ENCODE results near the gene FITM1. TPM values are rescaled to one million over a fixed set of nuclear protein-coding genes. Genes with fewer than 3 reads are reported as not detected.

The FITM1 gene
- total RNA-seq, 2 donors from 2014 or later: 1.1 TPM; not detected in 1

GRCh38 chr14:24098229-24098926, 32.1 kb upstream of the FITM1 start:
- no peak for DNase-seq
- whole genome bisulfite sequencing, 2 experiments (ENCODE audit: insufficient coverage in 1 of 2, insufficient read length in 1 of 2): 90 to 96% methylated on average over 9 to 16 of the region's 16 CpGs
- H3K36me3 ChIP-seq (ENCODE audit: control insufficient read depth, insufficient read depth, low read length): no peaks in the 10 kb centered on the region
- no peaks in the 10 kb centered on the region for H3K27me3 ChIP-seq (ENCODE audit: control insufficient read depth, insufficient read depth, low read length, poor library complexity, severe bottlenecking)
- Mint-ChIP-seq H3K4me1 (peaks cover 13% of the 10 kb centered on the region), H3K36me3 (ENCODE audit: low read depth) (peaks cover 38% of the 10 kb centered on the region), H3K4me3 (no peak overlapping the region), H3K27me3 (ENCODE audit: insufficient read depth) (peaks cover 2% of the 10 kb centered on the region), H3K27ac (no peak overlapping the region), H3K9me3 (peaks cover 5% of the 10 kb centered on the region)
- no peaks in the 10 kb centered on the region for H3K4me1 ChIP-seq (ENCODE audit: control insufficient read depth, insufficient read depth, low read length)
- H3K4me3 ChIP-seq (ENCODE audit: low read length): no peak overlapping the region
- H3K9ac ChIP-seq (ENCODE audit: extremely low read depth, low read length, poor library complexity, severe bottlenecking): no peak overlapping the region
- no peak overlapping the region for H3K27ac ChIP-seq (ENCODE audit: low read depth, low read length)
- TF ChIP-seq CTCF (conservative IDR thresholded peaks at IDR 0.05): no peak
- H3K9me3 ChIP-seq (ENCODE audit: control insufficient read depth, low read length): peaks cover 4% of the 10 kb centered on the region

GRCh38 chr14:24098927-24099813, 31.3 kb upstream of the FITM1 start:
- no peak overlapping the region for H3K27ac ChIP-seq (ENCODE audit: low read depth, low read length)
- WGBS, 2 experiments (ENCODE audit: insufficient coverage in 1 of 2, insufficient read length in 1 of 2): 91 to 100% methylated on average over 4 to 17 of the region's 17 CpGs
- H3K9ac ChIP-seq (ENCODE audit: extremely low read depth, low read length, poor library complexity, severe bottlenecking): no peak overlapping the region
- no peaks in the 10 kb centered on the region for H3K27me3 ChIP-seq (ENCODE audit: control insufficient read depth, insufficient read depth, low read length, poor library complexity, severe bottlenecking)
- no peak for DNase-seq
- no peak overlapping the region for H3K4me3 Mint-ChIP-seq
- H3K9me3 Mint-ChIP-seq: peaks cover 12% of the 10 kb centered on the region
- peaks cover 11% of the 10 kb centered on the region for H3K9me3 ChIP-seq (ENCODE audit: control insufficient read depth, low read length)
- no peak overlapping the region for H3K27ac Mint-ChIP-seq
- H3K36me3 ChIP-seq (ENCODE audit: control insufficient read depth, insufficient read depth, low read length): peaks cover 7% of the 10 kb centered on the region
- peaks cover 10% of the 10 kb centered on the region for H3K4me1 Mint-ChIP-seq
- H3K27me3 Mint-ChIP-seq (ENCODE audit: insufficient read depth): no peaks in the 10 kb centered on the region
- H3K36me3 Mint-ChIP-seq (ENCODE audit: low read depth): peaks cover 46% of the 10 kb centered on the region
- H3K4me1 ChIP-seq (ENCODE audit: control insufficient read depth, insufficient read depth, low read length): no peaks in the 10 kb centered on the region
- no peak overlapping the region for H3K4me3 ChIP-seq (ENCODE audit: low read length)
- TF ChIP-seq CTCF (conservative IDR thresholded peaks at IDR 0.05): no peak

GRCh38 chr14:24100197-24100981, 30.1 kb upstream of the FITM1 start:
- no peak for TF ChIP-seq CTCF (conservative IDR thresholded peaks at IDR 0.05)
- H3K36me3 ChIP-seq (ENCODE audit: control insufficient read depth, insufficient read depth, low read length): peaks cover 8% of the 10 kb centered on the region

More at GRCh38 chr14:24100197-24100981, 30.1 kb upstream of the FITM1 start:
- DNase-seq: no peak
- Histone ChIP-seq H3K27me3 (ENCODE audit: control insufficient read depth, insufficient read depth, low read length, poor library complexity, severe bottlenecking) (no peaks in the 10 kb centered on the region), H3K4me1 (ENCODE audit: control insufficient read depth, insufficient read depth, low read length) (no peaks in the 10 kb centered on the region), H3K27ac (ENCODE audit: low read depth, low read length) (no peak overlapping the region), H3K9me3 (ENCODE audit: control insufficient read depth, low read length) (peaks cover 23% of the 10 kb centered on the region), H3K4me3 (ENCODE audit: low read length) (no peak overlapping the region), H3K9ac (ENCODE audit: extremely low read depth, low read length, poor library complexity, severe bottlenecking) (no peak overlapping the region)
- peaks cover 5% of the 10 kb centered on the region for H3K4me1 Mint-ChIP-seq
- H3K36me3 Mint-ChIP-seq (ENCODE audit: low read depth): peaks cover 55% of the 10 kb centered on the region
- no peak overlapping the region for H3K4me3 Mint-ChIP-seq
- H3K9me3 Mint-ChIP-seq: peaks cover 23% of the 10 kb centered on the region
- H3K27me3 Mint-ChIP-seq (ENCODE audit: insufficient read depth): no peaks in the 10 kb centered on the region
- WGBS, 2 experiments (ENCODE audit: insufficient coverage in 1 of 2, insufficient read length in 1 of 2): 88 to 95% methylated on average over 3 to 4 of the region's 4 CpGs
- H3K27ac Mint-ChIP-seq: no peak overlapping the region
